Activated T-helper 17 cell treated with anti-CD3 and anti-CD28 coated beads, Interleukin-2, amount 50 U/mL, for 72 hours (primary cell): ENCODE measurements around the gene LRFN3. TPM values are rescaled to one million over a fixed set of nuclear protein-coding genes. Genes with fewer than 3 reads are reported as not detected.
"Not testable (repeated sequence)": the region's sequence is repeated elsewhere in the genome, so short reads cannot be mapped to it uniquely, and the experiment has no call there.

Experiments
- ATAC-seq: fragments of 150-1000 bp; cut with Tn5 transposase; replicated peaks from 2 replicates; pipeline ENCODE4 v1.10.0; 2021; ENCODE audit warnings: mild to moderate bottlenecking, moderate library complexity
- H3K27ac Mint-ChIP-seq: one replicate; pipeline ENCODE4 v1.8.0; 2022; ENCODE audit warnings: mixed read lengths
- H3K27me3 Mint-ChIP-seq: one replicate; pipeline ENCODE4 v1.8.0; 2022; ENCODE audit warnings: mixed read lengths
- H3K36me3 Mint-ChIP-seq: one replicate; pipeline ENCODE4 v1.8.0; 2022; ENCODE audit warnings: low read depth, mild to moderate bottlenecking, mixed read lengths
- H3K4me1 Mint-ChIP-seq: one replicate; pipeline ENCODE4 v1.8.0; 2022; ENCODE audit warnings: mixed read lengths
- H3K4me3 Mint-ChIP-seq: one replicate; pipeline ENCODE4 v1.8.0; 2022; ENCODE audit warnings: mild to moderate bottlenecking, mixed read lengths
- H3K9me3 Mint-ChIP-seq: one replicate; pipeline ENCODE4 v1.8.0; 2022; ENCODE audit warnings: mixed read lengths
- total RNA-seq, 2 donors: library from RNA; stranded (reverse); gene quantifications; one replicate each; pipeline ENCODE4 v1.2.3, GENCODE V29; 2022

Gene LRFN3
- total RNA-seq, 2 donors from 2014 or later: 9.8 to 15.1 TPM

- ATAC-seq: peak; percentile 17
- no peaks in the 10 kb centered on the region for H3K27me3 Mint-ChIP-seq
- peak within 1 kb of the TSS; percentile 64 for H3K27ac Mint-ChIP-seq
- H3K4me1 Mint-ChIP-seq: peaks cover 26% of the 10 kb centered on the region
- peak within 1 kb of the TSS; percentile 81 for H3K4me3 Mint-ChIP-seq
- H3K9me3 Mint-ChIP-seq: no peaks in the 10 kb centered on the region
- H3K36me3 Mint-ChIP-seq: peaks cover 37% of the 10 kb centered on the region
These were observed 34.1 kb upstream of the LRFN3 start, which contains the start of gene HCST for GRCh38 chr19:35901854-35902661. TSS of gene HCST (plus strand) at chr19:35902529. CDS start at chr19:35902594, 65 bp downstream.

- Mint-ChIP-seq H3K27ac (peak overlapping the region; percentile 64), H3K9me3 (no peaks in the 10 kb centered on the region), H3K27me3 (no peaks in the 10 kb centered on the region), H3K4me3 (peak overlapping the region; percentile 81), H3K4me1 (peaks cover 26% of the 10 kb centered on the region), H3K36me3 (peaks cover 28% of the 10 kb centered on the region)
- ATAC-seq: no peak
These were observed 33.2 kb upstream of the LRFN3 start for GRCh38 chr19:35902870-35903475.

- peak; percentile 60 for ATAC-seq
- Mint-ChIP-seq H3K4me3 (peak overlapping the region; percentile 81), H3K27ac (peak overlapping the region; percentile 64), H3K4me1 (peaks cover 26% of the 10 kb centered on the region), H3K9me3 (no peaks in the 10 kb centered on the region), H3K27me3 (no peaks in the 10 kb centered on the region), H3K36me3 (peaks cover 21% of the 10 kb centered on the region)
These were observed 32.5 kb upstream of the LRFN3 start for GRCh38 chr19:35903550-35904179.

GRCh38 chr19:35904311-35905068 is 31.7 kb upstream of the LRFN3 start:
- H3K9me3 Mint-ChIP-seq: no peaks in the 10 kb centered on the region
- peak overlapping the region; percentile 64 for H3K27ac Mint-ChIP-seq
- H3K36me3 Mint-ChIP-seq: peaks cover 13% of the 10 kb centered on the region
- H3K4me1 Mint-ChIP-seq: peaks cover 26% of the 10 kb centered on the region
- H3K27me3 Mint-ChIP-seq: no peaks in the 10 kb centered on the region
- no peak for ATAC-seq
- peak overlapping the region; percentile 81 for H3K4me3 Mint-ChIP-seq

GRCh38 chr19:35905178-35905727 is 30.9 kb upstream of the LRFN3 start:
- Mint-ChIP-seq H3K27me3 (no peaks in the 10 kb centered on the region), H3K36me3 (peaks cover 10% of the 10 kb centered on the region), H3K27ac (peak overlapping the region; percentile 64), H3K4me3 (peak overlapping the region; percentile 81), H3K9me3 (no peaks in the 10 kb centered on the region), H3K4me1 (peaks cover 26% of the 10 kb centered on the region)
- ATAC-seq: no peak

GRCh38 chr19:35907377-35907745 is 28.8 kb upstream of the LRFN3 start:
- H3K9me3 Mint-ChIP-seq: no peaks in the 10 kb centered on the region
- H3K36me3 Mint-ChIP-seq: peaks cover 10% of the 10 kb centered on the region
- H3K27me3 Mint-ChIP-seq: no peaks in the 10 kb centered on the region
- H3K4me3 Mint-ChIP-seq: no peak overlapping the region
- ATAC-seq: no peak
- H3K27ac Mint-ChIP-seq: no peak overlapping the region
- peaks cover 19% of the 10 kb centered on the region for H3K4me1 Mint-ChIP-seq

- ATAC-seq: no peak
- no peak within 1 kb of the TSS for H3K4me3 Mint-ChIP-seq
- H3K4me1 Mint-ChIP-seq: peaks cover 19% of the 10 kb centered on the region
- H3K36me3 Mint-ChIP-seq: peaks cover 8% of the 10 kb centered on the region
- H3K27me3 Mint-ChIP-seq: no peaks in the 10 kb centered on the region
- no peak within 1 kb of the TSS for H3K27ac Mint-ChIP-seq
- H3K9me3 Mint-ChIP-seq: no peaks in the 10 kb centered on the region
These were observed 28.1 kb upstream of the LRFN3 start, which contains the start of gene TYROBP for GRCh38 chr19:35908010-35908441. TSS of gene TYROBP (minus strand) at chr19:35908295. CDS start at chr19:35908228, 67 bp downstream.

- Mint-ChIP-seq H3K4me3 (no peak overlapping the region), H3K27ac (no peak overlapping the region), H3K36me3 (no peaks in the 10 kb centered on the region), H3K27me3 (no peaks in the 10 kb centered on the region), H3K4me1 (peaks cover 12% of the 10 kb centered on the region), H3K9me3 (no peaks in the 10 kb centered on the region)
- ATAC-seq: no peak
These were observed 27.0 kb upstream of the LRFN3 start for GRCh38 chr19:35908973-35909683.

- no peak for ATAC-seq
- Mint-ChIP-seq H3K4me1 (peaks cover 6% of the 10 kb centered on the region), H3K4me3 (no peak overlapping the region), H3K27ac (no peak overlapping the region), H3K9me3 (no peaks in the 10 kb centered on the region), H3K27me3 (no peaks in the 10 kb centered on the region), H3K36me3 (no peaks in the 10 kb centered on the region)
These were observed 26.5 kb upstream of the LRFN3 start for GRCh38 chr19:35909684-35910035.

GRCh38 chr19:35910355-35910754 is 25.8 kb upstream of the LRFN3 start:
- not testable (repeated sequence) for H3K36me3 Mint-ChIP-seq, H3K9me3 Mint-ChIP-seq, H3K4me3 Mint-ChIP-seq, H3K27me3 Mint-ChIP-seq, ATAC-seq, H3K27ac Mint-ChIP-seq, H3K4me1 Mint-ChIP-seq

GRCh38 chr19:35911173-35911572 is 25.0 kb upstream of the LRFN3 start:
- Mint-ChIP-seq H3K9me3 (no peaks in the 10 kb centered on the region), H3K4me3 (no peak overlapping the region), H3K4me1 (no peaks in the 10 kb centered on the region), H3K36me3 (no peaks in the 10 kb centered on the region), H3K27ac (no peak overlapping the region), H3K27me3 (no peaks in the 10 kb centered on the region)
- ATAC-seq: no peak

- H3K4me3 Mint-ChIP-seq: no peak overlapping the region
- no peaks in the 10 kb centered on the region for H3K4me1 Mint-ChIP-seq
- H3K36me3 Mint-ChIP-seq: no peaks in the 10 kb centered on the region
- peak; percentile 67 for ATAC-seq
- H3K27me3 Mint-ChIP-seq: no peaks in the 10 kb centered on the region
- no peaks in the 10 kb centered on the region for H3K9me3 Mint-ChIP-seq
- H3K27ac Mint-ChIP-seq: no peak overlapping the region
These were observed 24.4 kb upstream of the LRFN3 start for GRCh38 chr19:35911790-35912189.

GRCh38 chr19:35913589-35913988 is 22.6 kb upstream of the LRFN3 start:
- Mint-ChIP-seq H3K4me1 (no peaks in the 10 kb centered on the region), H3K9me3 (no peaks in the 10 kb centered on the region), H3K27ac (no peak overlapping the region), H3K36me3 (no peaks in the 10 kb centered on the region), H3K4me3 (peak overlapping the region; percentile 48), H3K27me3 (no peaks in the 10 kb centered on the region)
- ATAC-seq: peak; percentile 76
